Measurements from ENCODE around the gene IKZF5. TPM values are rescaled to one million over a fixed set of nuclear protein-coding genes. Genes with fewer than 3 reads are reported as not detected.

IKZF5 gene
- total RNA-seq, 1 donor from 2014 or later, result 12.9 TPM

GRCh38 chr10:122949296-122949695 lies 59.3 kb downstream of the IKZF5 start:
- no peak overlapping the region for H3K27ac ChIP-seq (replicated peaks)
- H3K4me3 ChIP-seq, result no peak overlapping the region
- H3K9me3 ChIP-seq (replicated peaks), result no peaks in the 10 kb centered on the region
- TF ChIP-seq CTCF (IDR thresholded peaks at IDR 0.05; ENCODE audit: borderline replicate concordance), result no peak
- no peaks in the 10 kb centered on the region for H3K27me3 ChIP-seq (ENCODE audit: low read depth)
- H3K36me3 ChIP-seq, result peaks cover 45% of the 10 kb centered on the region
- H3K4me1 ChIP-seq, result peaks cover 37% of the 10 kb centered on the region
- intact Hi-C loops (cut with micrococcal nuclease), result no loop called here
- DNase-seq, result no peak

Other genes starting within 250 kb of the IKZF5 start
- 0.16 TPM for gene CUZD1, start 162.9 kb downstream of the IKZF5 start, total RNA-seq
- gene FAM24B, start 129.2 kb downstream of the IKZF5 start, total RNA-seq, result 0.55 TPM
- not detected for gene FAM24A, start 98.2 kb downstream of the IKZF5 start, total RNA-seq
- gene C10orf88, start 54.6 kb downstream of the IKZF5 start, total RNA-seq, result 5.6 TPM
- gene PSTK, start 28.4 kb downstream of the IKZF5 start, total RNA-seq, result 2.1 TPM
- 109 TPM for gene ACADSB, start 211 bp upstream of the IKZF5 start, total RNA-seq
- not detected for gene HMX3, start 127.2 kb upstream of the IKZF5 start, total RNA-seq
- gene HMX2, start 139.3 kb upstream of the IKZF5 start, total RNA-seq, result not detected
- gene BUB3, start 145.6 kb upstream of the IKZF5 start, total RNA-seq, result 33.5 TPM

Measured in left ventricle myocardium inferior (tissue), 1 donor.